ENCODE data around the gene OXCT2.

OXCT2 gene

DNA sequence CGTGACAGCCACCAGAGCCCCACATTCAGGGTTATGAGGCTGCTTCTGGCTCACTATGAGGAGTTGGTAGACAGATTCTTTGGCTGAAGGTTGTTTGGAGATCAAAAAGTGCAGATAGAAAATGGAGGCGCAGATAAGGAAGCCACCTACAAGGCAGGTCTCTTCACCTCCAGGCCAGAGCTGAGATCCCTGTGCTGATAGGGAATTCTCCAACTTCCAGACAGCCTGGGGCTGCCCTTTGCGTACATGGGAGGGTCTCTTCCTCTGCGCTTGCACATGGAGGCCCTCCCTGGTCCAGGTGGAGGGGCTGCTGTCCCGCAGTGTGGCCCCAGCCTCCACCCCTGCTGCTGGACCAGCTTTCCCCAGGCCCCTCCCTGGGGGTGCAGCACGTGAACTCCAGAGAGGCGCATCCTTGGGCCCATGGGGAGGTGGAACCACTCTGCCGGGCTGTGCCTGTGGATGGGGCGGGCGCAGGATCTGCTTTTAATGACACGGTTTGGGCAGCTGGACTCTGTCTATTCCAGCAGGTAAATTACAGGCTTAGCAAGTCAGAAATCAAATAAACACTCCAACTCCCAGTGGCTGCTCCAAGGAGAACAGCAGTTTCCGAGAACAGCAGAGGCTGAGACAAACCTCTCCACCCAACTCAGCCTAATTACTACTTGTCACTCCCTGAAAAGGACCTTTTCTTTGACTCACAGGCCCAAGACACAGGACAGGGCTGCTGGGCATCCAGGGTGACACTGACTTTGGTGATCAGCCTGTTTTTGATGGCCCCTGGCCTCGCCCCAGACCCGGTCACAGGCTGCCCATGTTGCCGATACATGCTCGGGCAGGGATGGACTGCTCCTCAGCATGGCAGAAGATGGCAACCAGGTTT lies 12.4 kb downstream of the OXCT2 start:
- Histone ChIP-seq H2AFZ (ENCODE audit: low read depth, low read length) (no peak overlapping the region), H3K4me3 (ENCODE audit: low read length) (no peak overlapping the region), H3K4me1 (ENCODE audit: low read length) (no peaks in the 10 kb centered on the region), H3K36me3 (replicated peaks; ENCODE audit: low read depth, low read length) (peaks cover 11% of the 10 kb centered on the region), H3K9me3 (ENCODE audit: insufficient read depth, low read length) (no peaks in the 10 kb centered on the region), H3K27ac (ENCODE audit: low read length) (no peak overlapping the region), H4K20me1 (ENCODE audit: insufficient read depth, low read length) (no peaks in the 10 kb centered on the region), H3K4me2 (ENCODE audit: low read length) (no peak overlapping the region), H3K9ac (ENCODE audit: low read length) (no peak overlapping the region), H3K27me3 (ENCODE audit: low read depth, low read length) (no peaks in the 10 kb centered on the region), H3K79me2 (ENCODE audit: low read length) (no peaks in the 10 kb centered on the region)
- TF ChIP-seq EZH2phosphoT487 (IDR thresholded peaks at IDR 0.05; ENCODE audit: low read depth): no peak
- TF ChIP-seq, protein P1, sequence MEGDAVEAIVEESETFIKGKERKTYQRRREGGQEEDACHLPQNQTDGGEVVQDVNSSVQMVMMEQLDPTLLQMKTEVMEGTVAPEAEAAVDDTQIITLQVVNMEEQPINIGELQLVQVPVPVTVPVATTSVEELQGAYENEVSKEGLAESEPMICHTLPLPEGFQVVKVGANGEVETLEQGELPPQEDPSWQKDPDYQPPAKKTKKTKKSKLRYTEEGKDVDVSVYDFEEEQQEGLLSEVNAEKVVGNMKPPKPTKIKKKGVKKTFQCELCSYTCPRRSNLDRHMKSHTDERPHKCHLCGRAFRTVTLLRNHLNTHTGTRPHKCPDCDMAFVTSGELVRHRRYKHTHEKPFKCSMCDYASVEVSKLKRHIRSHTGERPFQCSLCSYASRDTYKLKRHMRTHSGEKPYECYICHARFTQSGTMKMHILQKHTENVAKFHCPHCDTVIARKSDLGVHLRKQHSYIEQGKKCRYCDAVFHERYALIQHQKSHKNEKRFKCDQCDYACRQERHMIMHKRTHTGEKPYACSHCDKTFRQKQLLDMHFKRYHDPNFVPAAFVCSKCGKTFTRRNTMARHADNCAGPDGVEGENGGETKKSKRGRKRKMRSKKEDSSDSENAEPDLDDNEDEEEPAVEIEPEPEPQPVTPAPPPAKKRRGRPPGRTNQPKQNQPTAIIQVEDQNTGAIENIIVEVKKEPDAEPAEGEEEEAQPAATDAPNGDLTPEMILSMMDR (IDR thresholded peaks at IDR 0.05; ENCODE audit: low read depth, low read length): no peak

DNA sequence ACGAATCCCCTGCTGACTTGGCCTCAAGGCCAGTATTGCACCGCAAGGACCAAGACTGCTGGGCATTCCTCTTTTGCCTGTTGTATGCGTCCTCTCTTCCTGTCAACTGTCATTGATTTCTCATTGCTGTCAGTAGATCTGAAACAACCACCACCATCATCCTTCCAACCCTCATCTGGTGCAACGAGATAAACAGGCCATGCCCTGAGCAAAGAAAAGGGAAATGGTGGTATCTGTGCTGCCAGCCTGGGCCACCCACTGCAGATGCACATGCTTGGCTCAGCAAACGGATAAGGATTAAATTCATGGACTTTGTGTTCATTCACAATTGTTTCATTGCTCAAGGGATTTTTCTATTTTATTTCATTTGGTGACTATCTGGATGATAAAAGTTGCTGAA lies 13.6 kb downstream of the OXCT2 start:
- no peak overlapping the region for H3K4me2 ChIP-seq (ENCODE audit: low read length)
- H3K9ac ChIP-seq (ENCODE audit: low read length): no peak overlapping the region
- no peak overlapping the region for H3K27ac ChIP-seq (ENCODE audit: low read length)
- no peak for TF ChIP-seq EZH2phosphoT487 (IDR thresholded peaks at IDR 0.05; ENCODE audit: low read depth)
- TF ChIP-seq, protein P1 (IDR thresholded peaks at IDR 0.05; ENCODE audit: low read depth, low read length): no peak
- no peak overlapping the region for H3K4me3 ChIP-seq (ENCODE audit: low read length)
- H3K36me3 ChIP-seq (replicated peaks; ENCODE audit: low read depth, low read length): peaks cover 16% of the 10 kb centered on the region
- no peaks in the 10 kb centered on the region for H3K27me3 ChIP-seq (ENCODE audit: low read depth, low read length)
- no peaks in the 10 kb centered on the region for H3K4me1 ChIP-seq (ENCODE audit: low read length)
- H4K20me1 ChIP-seq (ENCODE audit: insufficient read depth, low read length): no peaks in the 10 kb centered on the region
- no peaks in the 10 kb centered on the region for H3K79me2 ChIP-seq (ENCODE audit: low read length)
- no peak overlapping the region for H2AFZ ChIP-seq (ENCODE audit: low read depth, low read length)
- H3K9me3 ChIP-seq (ENCODE audit: insufficient read depth, low read length): no peaks in the 10 kb centered on the region

GRCh38 chr1:39755965-39756659 lies 15.0 kb downstream of the OXCT2 start:
- no peak overlapping the region for H2AFZ ChIP-seq (ENCODE audit: low read depth, low read length)
- TF ChIP-seq, protein P1 (IDR thresholded peaks at IDR 0.05; ENCODE audit: low read depth, low read length): no peak
- no peak for TF ChIP-seq EZH2phosphoT487 (IDR thresholded peaks at IDR 0.05; ENCODE audit: low read depth)
- no peaks in the 10 kb centered on the region for H3K27me3 ChIP-seq (ENCODE audit: low read depth, low read length)
- H3K4me3 ChIP-seq (ENCODE audit: low read length): no peak overlapping the region
- no peaks in the 10 kb centered on the region for H4K20me1 ChIP-seq (ENCODE audit: insufficient read depth, low read length)
- no peaks in the 10 kb centered on the region for H3K9me3 ChIP-seq (ENCODE audit: insufficient read depth, low read length)
- no peaks in the 10 kb centered on the region for H3K79me2 ChIP-seq (ENCODE audit: low read length)
- no peak overlapping the region for H3K9ac ChIP-seq (ENCODE audit: low read length)
- H3K27ac ChIP-seq (ENCODE audit: low read length): no peak overlapping the region
- H3K4me2 ChIP-seq (ENCODE audit: low read length): no peak overlapping the region
- H3K36me3 ChIP-seq (replicated peaks; ENCODE audit: low read depth, low read length): peaks cover 23% of the 10 kb centered on the region
- H3K4me1 ChIP-seq (ENCODE audit: low read length): no peaks in the 10 kb centered on the region

DNA sequence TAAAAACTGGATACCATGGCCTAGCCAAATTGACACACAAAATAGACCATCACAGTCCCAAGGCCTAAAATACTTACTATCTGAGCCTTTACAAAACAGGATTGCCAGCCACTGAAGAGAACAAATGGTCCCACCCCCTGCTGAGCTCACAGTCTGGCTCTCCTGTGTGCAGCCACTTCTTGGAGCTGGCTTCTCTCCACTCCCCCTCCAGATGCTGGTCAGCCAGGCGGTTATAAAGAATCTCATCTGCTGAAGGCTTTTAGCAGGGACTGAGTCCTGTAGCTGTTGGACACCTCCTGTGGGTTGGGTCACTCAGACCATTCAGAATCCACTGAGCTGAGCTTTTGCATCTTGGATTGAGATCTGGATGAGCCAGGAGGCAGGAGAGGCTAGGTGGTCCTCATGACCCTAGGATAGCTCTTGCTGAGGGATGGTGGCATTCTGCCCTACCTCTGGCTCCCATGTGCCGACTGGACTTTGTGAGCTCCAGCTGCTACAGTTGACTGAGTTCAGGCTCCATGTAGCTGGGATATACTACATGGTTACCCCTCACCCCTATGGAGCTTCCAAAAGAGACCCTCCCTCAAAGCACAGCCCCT lies 16.1 kb downstream of the OXCT2 start:
- Histone ChIP-seq H4K20me1 (ENCODE audit: insufficient read depth, low read length) (no peaks in the 10 kb centered on the region), H3K4me1 (ENCODE audit: low read length) (no peaks in the 10 kb centered on the region), H3K36me3 (replicated peaks; ENCODE audit: low read depth, low read length) (peaks cover 26% of the 10 kb centered on the region), H3K4me2 (ENCODE audit: low read length) (no peak overlapping the region), H3K79me2 (ENCODE audit: low read length) (no peaks in the 10 kb centered on the region), H3K4me3 (ENCODE audit: low read length) (no peak overlapping the region), H3K27me3 (ENCODE audit: low read depth, low read length) (no peaks in the 10 kb centered on the region), H2AFZ (ENCODE audit: low read depth, low read length) (no peak overlapping the region), H3K9me3 (ENCODE audit: insufficient read depth, low read length) (no peaks in the 10 kb centered on the region), H3K27ac (ENCODE audit: low read length) (no peak overlapping the region), H3K9ac (ENCODE audit: low read length) (no peak overlapping the region)
- TF ChIP-seq EZH2phosphoT487 (IDR thresholded peaks at IDR 0.05; ENCODE audit: low read depth): no peak
- TF ChIP-seq, protein P1 (IDR thresholded peaks at IDR 0.05; ENCODE audit: low read depth, low read length): no peak

Data from OCI-LY3 (cell line).